OCI-LY1 (cell line): ENCODE data around the gene CTAG1A.
"Not testable (repeated sequence)": the region's sequence is repeated elsewhere in the genome, so short reads cannot be mapped to it uniquely, and the experiment has no call there.

Source experiments
- EZH2 ChIP-seq: fragments of 200-600 bp; sonication (generic), shearing (Covaris generic); IDR thresholded peaks from 2 replicates; pipeline ENCODE4 v1.8.0; 2017; ENCODE audit warnings: borderline replicate concordance, mixed run types, mild to moderate bottlenecking, antibody characterized with exemption, low read length, moderate library complexity, mixed read lengths
- TF ChIP-seq, protein P1 (sequence below): fragments of 200-600 bp; sonication (generic), shearing (Covaris generic); IDR thresholded peaks from 2 replicates; pipeline ENCODE4 v1.5.1; 2017; ENCODE audit warnings: mild to moderate bottlenecking, antibody characterized with exemption, low read length, moderate library complexity, mixed read lengths

- TF ChIP-seq, protein P1, sequence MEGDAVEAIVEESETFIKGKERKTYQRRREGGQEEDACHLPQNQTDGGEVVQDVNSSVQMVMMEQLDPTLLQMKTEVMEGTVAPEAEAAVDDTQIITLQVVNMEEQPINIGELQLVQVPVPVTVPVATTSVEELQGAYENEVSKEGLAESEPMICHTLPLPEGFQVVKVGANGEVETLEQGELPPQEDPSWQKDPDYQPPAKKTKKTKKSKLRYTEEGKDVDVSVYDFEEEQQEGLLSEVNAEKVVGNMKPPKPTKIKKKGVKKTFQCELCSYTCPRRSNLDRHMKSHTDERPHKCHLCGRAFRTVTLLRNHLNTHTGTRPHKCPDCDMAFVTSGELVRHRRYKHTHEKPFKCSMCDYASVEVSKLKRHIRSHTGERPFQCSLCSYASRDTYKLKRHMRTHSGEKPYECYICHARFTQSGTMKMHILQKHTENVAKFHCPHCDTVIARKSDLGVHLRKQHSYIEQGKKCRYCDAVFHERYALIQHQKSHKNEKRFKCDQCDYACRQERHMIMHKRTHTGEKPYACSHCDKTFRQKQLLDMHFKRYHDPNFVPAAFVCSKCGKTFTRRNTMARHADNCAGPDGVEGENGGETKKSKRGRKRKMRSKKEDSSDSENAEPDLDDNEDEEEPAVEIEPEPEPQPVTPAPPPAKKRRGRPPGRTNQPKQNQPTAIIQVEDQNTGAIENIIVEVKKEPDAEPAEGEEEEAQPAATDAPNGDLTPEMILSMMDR = not testable (repeated sequence)
- not testable (repeated sequence) for TF ChIP-seq EZH2
These were observed 1.9 kb upstream of the CTAG1A start for GRCh38 chrX:154582994-154583393.
